Tibial nerve (tissue), 4 donors: ENCODE results near the gene OSBPL9. TPM values are rescaled to one million over a fixed set of nuclear protein-coding genes. Genes with fewer than 3 reads are reported as not detected.

ENCODE experiments used
- DNase-seq, 2 donors: peaks; one replicate each; pipeline ENCODE4 v3.0.0-alpha.2; 2019; ENCODE audit warnings: low spot score in 2 of 2
- H3K27ac ChIP-seq, 4 donors: fragments of 200-600 bp; sonication (generic) in 3 of 4; one replicate each; pipeline ENCODE4 v1.5.1; 2017 to 2019; ENCODE audit warnings: mild to moderate bottlenecking in 1 of 4
- H3K27me3 ChIP-seq, 2 donors: fragments of 200-600 bp; sonication (generic) in 1 of 2; one replicate each; pipeline versions ENCODE4 v1.5.1 to v1.6.0; 2017 to 2019
- H3K36me3 ChIP-seq, 3 donors: fragments of 200-600 bp; sonication (generic); one replicate each; pipeline ENCODE4 v1.5.1; 2018 to 2019
- H3K4me1 ChIP-seq, 4 donors: fragments of 200-600 bp; sonication (generic) in 3 of 4; one replicate each; pipeline ENCODE4 v1.5.1; 2017 to 2019
- H3K4me3 ChIP-seq, 4 donors: fragments of 200-600 bp; sonication (generic) in 3 of 4; one replicate each; pipeline ENCODE4 v1.5.1; 2017 to 2019; ENCODE audit warnings: mild to moderate bottlenecking in 1 of 4, moderate library complexity in 1 of 4
- H3K9me3 ChIP-seq, 4 donors: fragments of 200-600 bp; sonication (generic) in 3 of 4; one replicate each; pipeline ENCODE4 v1.5.1; 2017 to 2019
- CTCF ChIP-seq, 5 experiments: fragments of 200-600 bp in 3 of 5; fragments of 450-650 bp in 2 of 5; sonication (generic) in 3 of 5; IDR thresholded peaks; one replicate each; pipeline ENCODE4 v1.5.1; 2016 to 2019; ENCODE audit warnings: antibody characterized with exemption in 5 of 5, mild to moderate bottlenecking in 3 of 5, moderate library complexity in 2 of 5
- EP300 ChIP-seq, 2 donors: sonication (generic); formaldehyde crosslinking; IDR thresholded peaks; one replicate each; pipeline ENCODE4 v1.6.1; 2017; ENCODE audit warnings: antibody characterized with exemption in 2 of 2, mild to moderate bottlenecking in 1 of 2
- POLR2A ChIP-seq, 2 donors: fragments of 450-650 bp; IDR thresholded peaks; one replicate each; pipeline ENCODE4 v1.6.1; 2017; ENCODE audit warnings: antibody characterized with exemption in 2 of 2, mild to moderate bottlenecking in 2 of 2, moderate library complexity in 2 of 2
- WGBS, 2 donors: methylation state at CpG; one replicate each; pipeline ENCODE4 v1.1.5; 2018; 5-methylcytosine and 5-hydroxymethylcytosine counted together
- total RNA-seq, 4 donors: library from RNA; depleted of rRNA; stranded (reverse); fragments of >200 nt; gene quantifications; one replicate each; pipeline ENCODE4 v1.1.0, GENCODE V29; 2016

The OSBPL9 gene
- total RNA-seq, 4 donors from 2014 or later, result 86.1 to 132 (median 96.9) TPM

- Histone ChIP-seq H3K27ac (no peak overlapping the region), H3K9me3 (no peaks in the 10 kb centered on the region), H3K4me3 (no peak overlapping the region), H3K4me1 (peaks cover 0 to 15% (median 0%) of the 10 kb centered on the region in 4 donors), H3K27me3 (no peaks in the 10 kb centered on the region), H3K36me3 (peaks cover 0 to 21% (median 0%) of the 10 kb centered on the region in 3 donors)
- 79 to 81% methylated on average over 4 of the region's 4 CpGs for WGBS, 2 donors
- no peak for DNase-seq
- TF ChIP-seq EP300 (IDR thresholded peaks at IDR 0.05) (no peak), POLR2A (IDR thresholded peaks at IDR 0.05) (no peak), CTCF (IDR thresholded peaks at IDR 0.05) (no peak)
Measured at GRCh38 chr1:51744506-51745303, 127.8 kb downstream of the OSBPL9 start.

GRCh38 chr1:51745304-51745570, 128.3 kb downstream of the OSBPL9 start:
- peaks cover 0 to 15% (median 0%) of the 10 kb centered on the region in 4 donors for H3K4me1 ChIP-seq
- H3K27ac ChIP-seq, result no peak overlapping the region
- H3K36me3 ChIP-seq, result peaks cover 0 to 21% (median 0%) of the 10 kb centered on the region in 3 donors
- DNase-seq, result no peak
- TF ChIP-seq CTCF (IDR thresholded peaks at IDR 0.05) (no peak), EP300 (IDR thresholded peaks at IDR 0.05) (no peak), POLR2A (IDR thresholded peaks at IDR 0.05) (no peak)
- H3K9me3 ChIP-seq, result no peaks in the 10 kb centered on the region
- no peak overlapping the region for H3K4me3 ChIP-seq
- H3K27me3 ChIP-seq, result no peaks in the 10 kb centered on the region

GRCh38 chr1:51749151-51749550, 132.3 kb downstream of the OSBPL9 start:
- H3K4me1 ChIP-seq, result peaks cover 0 to 13% (median 0%) of the 10 kb centered on the region in 4 donors
- 86 to 87% methylated on average over 3 of the region's 3 CpGs for whole genome bisulfite sequencing, 2 donors
- TF ChIP-seq CTCF (IDR thresholded peaks at IDR 0.05) (no peak), POLR2A (IDR thresholded peaks at IDR 0.05) (no peak), EP300 (IDR thresholded peaks at IDR 0.05) (no peak)
- no peaks in the 10 kb centered on the region for H3K27me3 ChIP-seq
- no peak overlapping the region for H3K4me3 ChIP-seq
- no peak overlapping the region for H3K27ac ChIP-seq
- H3K36me3 ChIP-seq, result peaks cover 0 to 52% (median 0%) of the 10 kb centered on the region in 3 donors
- DNase-seq, result no peak
- H3K9me3 ChIP-seq, result no peaks in the 10 kb centered on the region

- WGBS, 2 donors, result 91% methylated on average over 3 of the region's 3 CpGs
- Histone ChIP-seq H3K36me3 (peaks cover 0 to 57% (median 0%) of the 10 kb centered on the region in 3 donors), H3K9me3 (no peaks in the 10 kb centered on the region), H3K4me3 (no peak overlapping the region), H3K27me3 (no peaks in the 10 kb centered on the region), H3K27ac (no peak overlapping the region), H3K4me1 (peaks cover 0 to 3% (median 0%) of the 10 kb centered on the region in 4 donors)
- TF ChIP-seq POLR2A (IDR thresholded peaks at IDR 0.05) (no peak), EP300 (IDR thresholded peaks at IDR 0.05) (no peak), CTCF (IDR thresholded peaks at IDR 0.05) (no peak)
- no peak for DNase-seq
Measured at GRCh38 chr1:51750218-51750617, 133.3 kb downstream of the OSBPL9 start.

GRCh38 chr1:51750729-51751128, 133.8 kb downstream of the OSBPL9 start:
- Histone ChIP-seq H3K9me3 (no peaks in the 10 kb centered on the region), H3K4me3 (no peak overlapping the region), H3K36me3 (peaks cover 0 to 61% (median 0%) of the 10 kb centered on the region in 3 donors), H3K27me3 (no peaks in the 10 kb centered on the region), H3K27ac (no peak overlapping the region), H3K4me1 (no peaks in the 10 kb centered on the region)
- TF ChIP-seq CTCF (IDR thresholded peaks at IDR 0.05) (no peak), EP300 (IDR thresholded peaks at IDR 0.05) (no peak), POLR2A (IDR thresholded peaks at IDR 0.05) (no peak)
- no peak for DNase-seq
- WGBS, 2 donors, result 96 to 100% methylated on average over 1 of the region's 1 CpG
